HCT116 (cell line): ENCODE measurements around the gene NCOA1. TPM values are rescaled to one million over a fixed set of nuclear protein-coding genes. Genes with fewer than 3 reads are reported as not detected.
"Not testable (repeated sequence)": the region's sequence is repeated elsewhere in the genome, so short reads cannot be mapped to it uniquely, and the experiment has no call there.

ENCODE experiments used
- ATAC-seq: fragments of 200-7000 bp; cut with Tn5 transposase; 2 replicates; pipeline ENCODE4 v1.9.1; 2020; ENCODE audit warnings: mild to moderate bottlenecking, moderate library complexity
- BruUV-seq: library from RNA; stranded (reverse); fragments of 400-500 nt; replicated peaks from 2 replicates; lab custom pipeline; 2021; lab: Mats Ljungman, UMichigan
- CTCF ChIA-PET: fragments of 300-600 bp; sonication (Branson Sonifier 250); formaldehyde crosslinking; loops from one replicate; lab custom pipeline; 2021; ENCODE audit warnings: antibody characterized with exemption; lab: Charles Lee
- POLR2A ChIA-PET: fragments of 300-600, 350-600 bp; sonication (Branson Sonifier 250); formaldehyde crosslinking; loops from one replicate; lab custom pipeline; 2021; ENCODE audit warnings: antibody characterized with exemption; lab: Charles Lee
- RAD21 ChIA-PET, 2 experiments: fragments of 300-600 bp; sonication (Branson Sonifier 250); formaldehyde crosslinking; loops; one replicate each; lab custom pipeline; 2023; ENCODE audit warnings: low total read pairs in 2 of 2; ENCODE audit not compliant: uncharacterized antibody in 2 of 2, unreplicated experiment in 2 of 2, low non-redundant PET in 1 of 2; lab: Charles Lee
- DNase-seq: peaks from one replicate; pipeline ENCODE4 v3.0.0-alpha.2; 2010; ENCODE audit warnings: low read depth, low spot score
- H2AFZ ChIP-seq: fragments of 200-600 bp; shearing (Covaris generic), sonication (generic); 2 replicates; pipeline ENCODE4 v1.6.1; 2017; ENCODE audit warnings: low read depth, mixed run types, mixed read lengths, antibody characterized with exemption, low read length; ENCODE audit not compliant: poor library complexity, severe bottlenecking
- H3K27ac ChIP-seq: 2 replicates; pipeline ENCODE4 v1.5.1; 2012; ENCODE audit warnings: low read depth, low read length
- H3K27me3 ChIP-seq: fragments of 200-600 bp; sonication (generic); 2 replicates; pipeline ENCODE4 v1.6.1; 2016; ENCODE audit warnings: mixed run types, low read length, mixed read lengths; ENCODE audit not compliant: insufficient read depth
- H3K36me3 ChIP-seq, 2 experiments: fragments of 200-500 bp in 1 of 2; fragments of 200-600 bp in 1 of 2; sonication (Bioruptor generic) in 1 of 2; sonication (generic) in 1 of 2; 2 replicates each; pipeline versions ENCODE4 v1.5.1 to v1.6.1; 2014 to 2016; ENCODE audit warnings: low read length in 2 of 2, inconsistent platforms in 1 of 2, mixed read lengths in 1 of 2, mixed run types in 1 of 2; ENCODE audit not compliant: insufficient read depth in 2 of 2, control insufficient read depth in 1 of 2
- H3K4me1 ChIP-seq, 2 experiments: fragments of 200-600 bp in 1 of 2; sonication (generic) in 1 of 2; 2 replicates each; pipeline versions ENCODE4 v1.5.1 to v1.6.1; 2012 to 2017; ENCODE audit warnings: low read length in 2 of 2, inconsistent platforms in 1 of 2, mild to moderate bottlenecking in 1 of 2, mixed read lengths in 1 of 2, mixed run types in 1 of 2, moderate library complexity in 1 of 2; ENCODE audit not compliant: insufficient read depth in 2 of 2, control insufficient read depth in 1 of 2
- H3K4me2 ChIP-seq: fragments of 200-600 bp; sonication (generic); 2 replicates; pipeline ENCODE4 v1.6.1; 2017; ENCODE audit warnings: mixed run types, low read length, mixed read lengths
- H3K4me3 ChIP-seq, 2 experiments: fragments of 200-600 bp in 1 of 2; sonication (generic) in 1 of 2; replicated peaks in 1 of 2; 2 replicates each; pipeline ENCODE4 v1.5.1; 2011 to 2016; ENCODE audit warnings: low read length in 2 of 2, control low read depth in 1 of 2, low read depth in 1 of 2, mild to moderate bottlenecking in 1 of 2, mixed read lengths in 1 of 2, mixed run types in 1 of 2
- H3K79me2 ChIP-seq: fragments of 200-600 bp; sonication (generic); 2 replicates; pipeline ENCODE4 v1.6.1; 2017; ENCODE audit warnings: mild to moderate bottlenecking, mixed run types, low read length, moderate library complexity, mixed read lengths; ENCODE audit not compliant: insufficient read depth
- H3K9ac ChIP-seq: fragments of 200-600 bp; sonication (generic); 2 replicates; pipeline ENCODE4 v1.6.1; 2016; ENCODE audit warnings: low read length, mixed read lengths
- H3K9me2 ChIP-seq: fragments of 200-600 bp; sonication (generic), shearing (Covaris generic); 2 replicates; pipeline ENCODE4 v1.6.1; 2017; ENCODE audit warnings: mixed run types, mild to moderate bottlenecking, moderate library complexity; ENCODE audit not compliant: insufficient read depth
- H3K9me3 ChIP-seq, 2 experiments: fragments of 200-500 bp in 1 of 2; fragments of 200-600 bp in 1 of 2; sonication (Bioruptor generic) in 1 of 2; sonication (generic) in 1 of 2; 2 replicates each; pipeline ENCODE4 v1.6.1; 2014 to 2017; ENCODE audit warnings: low read length in 2 of 2, mixed read lengths in 2 of 2, inconsistent platforms in 1 of 2, low read depth in 1 of 2, mild to moderate bottlenecking in 1 of 2, mixed run types in 1 of 2, moderate library complexity in 1 of 2; ENCODE audit not compliant: control insufficient read depth in 1 of 2, insufficient read depth in 1 of 2
- H4K20me1 ChIP-seq: fragments of 200-600 bp; sonication (generic), shearing (Covaris generic); 2 replicates; pipeline ENCODE4 v1.6.1; 2017; ENCODE audit warnings: mixed run types, mild to moderate bottlenecking, moderate library complexity; ENCODE audit not compliant: insufficient read depth
- EGR1 ChIP-seq: IDR thresholded peaks from 2 replicates; pipeline ENCODE4 v1.6.1; 2012; ENCODE audit warnings: low read depth
- YY1 ChIP-seq: IDR thresholded peaks from 2 replicates; pipeline ENCODE4 v1.6.1; 2011; ENCODE audit warnings: low read length, low read depth, moderate library complexity, mild to moderate bottlenecking; ENCODE audit not compliant: insufficient replicate concordance; ENCODE audit errors: extremely low read depth
- intact Hi-C: fragments of 100-400 bp; cut with micrococcal nuclease; formaldehyde crosslinking; loops from 2 replicates; pipeline ENCODE4 v1.10.0; 2022
- total RNA-seq: library from RNA; stranded (reverse); gene quantifications from one replicate; pipeline ENCODE4 v1.2.1, GENCODE V29; 2021; ENCODE audit not compliant: unreplicated experiment

The NCOA1 gene
- total RNA-seq, 1 experiment from 2014 or later = 10.4 TPM

DNA sequence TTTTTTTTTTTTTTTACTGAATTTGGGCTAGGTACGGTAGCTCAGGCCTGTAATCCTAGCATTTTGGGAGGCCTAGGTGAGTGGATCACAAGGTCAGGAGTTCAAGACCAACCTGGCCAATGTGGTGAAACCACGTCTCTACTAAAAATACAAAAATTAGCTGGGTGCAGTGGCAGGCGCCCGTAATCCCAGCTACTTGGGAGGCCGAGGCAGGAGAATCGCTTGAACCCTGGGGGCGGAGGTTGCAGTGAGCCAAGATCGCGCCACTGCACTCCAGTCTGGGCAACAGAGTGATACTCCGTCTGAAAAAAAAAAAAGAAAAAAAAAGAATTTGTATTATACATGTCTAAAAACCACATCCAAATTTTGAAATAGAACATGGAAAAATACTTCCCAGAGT lies 78.5 kb downstream of the NCOA1 start:
- POLR2A ChIA-PET = not testable (repeated sequence)

DNA sequence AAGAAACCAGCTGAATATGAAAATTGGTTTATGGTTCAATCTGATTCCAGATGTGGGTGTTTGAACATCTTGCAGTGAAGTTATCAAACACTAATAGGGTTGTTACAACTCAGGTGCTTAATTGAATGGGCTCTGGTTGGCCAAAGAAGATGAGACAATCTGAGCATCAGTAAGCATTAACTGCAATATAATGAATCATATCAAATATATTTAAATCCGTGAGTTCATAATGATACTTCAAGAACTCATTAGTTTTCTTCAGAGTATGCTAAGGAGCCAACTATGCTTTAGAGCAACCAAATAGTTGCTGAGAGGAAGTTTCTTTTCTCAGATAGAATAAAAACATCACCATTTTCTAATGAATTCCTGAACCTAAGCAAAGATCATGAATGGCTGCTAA lies 79.2 kb downstream of the NCOA1 start:
- ChIA-PET RAD21 (no interaction called here), CTCF (no interaction called here), POLR2A (no interaction called here)
- Histone ChIP-seq H2AFZ (no peak overlapping the region), H3K27me3 (no peaks in the 10 kb centered on the region), H3K4me1 (no peaks in the 10 kb centered on the region), H3K9ac (no peak overlapping the region), H3K27ac (no peak overlapping the region), H3K4me2 (no peak overlapping the region), H3K79me2 (no peaks in the 10 kb centered on the region), H3K9me2 (no peaks in the 10 kb centered on the region), H3K9me3 (peaks cover 15 to 16% of the 10 kb centered on the region in 2 experiments; a peak in 2 of 4 replicates), H3K36me3 (no peaks in the 10 kb centered on the region), H4K20me1 (no peaks in the 10 kb centered on the region), H3K4me3 (no peak overlapping the region)
- DNase-seq (no peak), ATAC-seq (no peak)
- TF ChIP-seq YY1 (no peak), EGR1 (no peak)
- no TSS peak for BruUV-seq
- intact Hi-C loops = no loop called here

More for the DNA sequence above, 78.5 kb downstream of the NCOA1 start:
- H3K4me2 ChIP-seq, CTCF ChIA-PET, H4K20me1 ChIP-seq, H3K27me3 ChIP-seq, H2AFZ ChIP-seq, RAD21 ChIA-PET, DNase-seq, H3K27ac ChIP-seq, H3K79me2 ChIP-seq, H3K4me3 ChIP-seq, H3K4me1 ChIP-seq, BruUV-seq, H3K9me2 ChIP-seq, intact Hi-C loops, ATAC-seq, H3K9ac ChIP-seq, H3K36me3 ChIP-seq: not testable (repeated sequence)
- peaks cover 15 to 16% of the 10 kb centered on the region in 2 experiments; a peak in 2 of 4 replicates for H3K9me3 ChIP-seq
